Measurements from ENCODE around the gene LSG1.

The LSG1 gene

DNA sequence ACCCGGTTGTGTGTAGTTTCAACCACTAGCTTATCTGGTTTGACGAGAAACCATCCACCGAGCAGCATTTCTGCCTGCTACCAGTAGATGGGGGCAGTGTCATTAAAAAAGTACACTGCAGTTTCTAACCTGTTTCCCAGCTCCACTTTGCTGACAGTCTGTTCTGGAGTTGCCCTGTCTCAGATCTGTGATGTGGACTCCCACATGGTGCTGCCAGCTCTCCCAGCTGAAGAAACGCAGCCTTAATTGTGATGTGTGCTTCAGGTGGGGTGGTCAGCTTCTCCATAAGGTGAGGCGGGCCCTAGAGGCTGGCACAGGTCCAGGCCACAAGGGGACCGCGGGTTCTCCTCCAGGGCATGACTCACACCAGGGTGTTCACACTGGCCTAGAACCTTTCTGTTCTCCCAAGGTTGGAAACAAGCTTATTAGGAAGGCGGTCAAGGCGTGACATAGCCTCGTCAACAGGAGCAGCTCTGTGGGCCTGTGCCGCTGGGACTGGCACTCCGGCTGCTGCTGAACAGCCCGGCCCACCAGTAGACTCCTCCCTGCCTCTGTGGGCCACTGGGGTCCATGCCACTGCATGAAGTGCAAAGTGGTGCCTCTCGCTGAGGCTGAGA lies 10.8 kb upstream of the LSG1 start:
- TF ChIP-seq ESRRG (CRISPR knock-in tag; IDR thresholded peaks at IDR 0.05) (no peak), ZFP30 (CRISPR knock-in tag; IDR thresholded peaks at IDR 0.05) (no peak), POU6F1 (CRISPR knock-in tag; IDR thresholded peaks at IDR 0.05; ENCODE audit: borderline replicate concordance, low read depth) (no peak), TCF4 (CRISPR knock-in tag; IDR thresholded peaks at IDR 0.05; ENCODE audit: borderline replicate concordance) (no peak), ZC3H10 (CRISPR knock-in tag; IDR thresholded peaks at IDR 0.05) (no peak), CSDC2 (CRISPR knock-in tag; IDR thresholded peaks at IDR 0.05) (no peak), SNAI2 (CRISPR knock-in tag; IDR thresholded peaks at IDR 0.05) (no peak), BACH2 (CRISPR knock-in tag; IDR thresholded peaks at IDR 0.05; ENCODE audit: borderline replicate concordance) (no peak), ZNF70 (CRISPR knock-in tag; IDR thresholded peaks at IDR 0.05) (no peak), CSRNP3 (CRISPR knock-in tag; IDR thresholded peaks at IDR 0.05) (no peak), ARNTL (CRISPR knock-in tag; IDR thresholded peaks at IDR 0.05; ENCODE audit: borderline replicate concordance, low read depth) (no peak), ISL1 (CRISPR knock-in tag; IDR thresholded peaks at IDR 0.05) (no peak), GLIS3 (CRISPR knock-in tag; IDR thresholded peaks at IDR 0.05) (no peak), TOX (CRISPR knock-in tag; IDR thresholded peaks at IDR 0.05; ENCODE audit: borderline replicate concordance) (no peak), ZNF565 (CRISPR knock-in tag; conservative IDR thresholded peaks at IDR 0.05; ENCODE audit: low read depth) (no peak)
- ATAC-seq = peak; percentile 75

GRCh38 chr3:194682189-194682693 lies 10.2 kb upstream of the LSG1 start:
- no peak for ATAC-seq
- TF ChIP-seq RARB (CRISPR knock-in tag; IDR thresholded peaks at IDR 0.05) (no peak), SNAI2 (CRISPR knock-in tag; IDR thresholded peaks at IDR 0.05) (no peak), CSRNP3 (CRISPR knock-in tag; IDR thresholded peaks at IDR 0.05) (no peak), TOX (CRISPR knock-in tag; IDR thresholded peaks at IDR 0.05; ENCODE audit: borderline replicate concordance) (no peak), PPARA (CRISPR knock-in tag; IDR thresholded peaks at IDR 0.05; ENCODE audit: borderline replicate concordance) (no peak), TCF4 (CRISPR knock-in tag; IDR thresholded peaks at IDR 0.05; ENCODE audit: borderline replicate concordance) (no peak), PATZ1 (CRISPR knock-in tag; IDR thresholded peaks at IDR 0.05; ENCODE audit: borderline replicate concordance) (no peak), ESRRG (CRISPR knock-in tag; IDR thresholded peaks at IDR 0.05) (no peak), ISL1 (CRISPR knock-in tag; IDR thresholded peaks at IDR 0.05) (no peak), ZNF8 (CRISPR knock-in tag; IDR thresholded peaks at IDR 0.05) (no peak), OSR1 (CRISPR knock-in tag; IDR thresholded peaks at IDR 0.05) (no peak)
- TF ChIP-seq, protein P1, sequence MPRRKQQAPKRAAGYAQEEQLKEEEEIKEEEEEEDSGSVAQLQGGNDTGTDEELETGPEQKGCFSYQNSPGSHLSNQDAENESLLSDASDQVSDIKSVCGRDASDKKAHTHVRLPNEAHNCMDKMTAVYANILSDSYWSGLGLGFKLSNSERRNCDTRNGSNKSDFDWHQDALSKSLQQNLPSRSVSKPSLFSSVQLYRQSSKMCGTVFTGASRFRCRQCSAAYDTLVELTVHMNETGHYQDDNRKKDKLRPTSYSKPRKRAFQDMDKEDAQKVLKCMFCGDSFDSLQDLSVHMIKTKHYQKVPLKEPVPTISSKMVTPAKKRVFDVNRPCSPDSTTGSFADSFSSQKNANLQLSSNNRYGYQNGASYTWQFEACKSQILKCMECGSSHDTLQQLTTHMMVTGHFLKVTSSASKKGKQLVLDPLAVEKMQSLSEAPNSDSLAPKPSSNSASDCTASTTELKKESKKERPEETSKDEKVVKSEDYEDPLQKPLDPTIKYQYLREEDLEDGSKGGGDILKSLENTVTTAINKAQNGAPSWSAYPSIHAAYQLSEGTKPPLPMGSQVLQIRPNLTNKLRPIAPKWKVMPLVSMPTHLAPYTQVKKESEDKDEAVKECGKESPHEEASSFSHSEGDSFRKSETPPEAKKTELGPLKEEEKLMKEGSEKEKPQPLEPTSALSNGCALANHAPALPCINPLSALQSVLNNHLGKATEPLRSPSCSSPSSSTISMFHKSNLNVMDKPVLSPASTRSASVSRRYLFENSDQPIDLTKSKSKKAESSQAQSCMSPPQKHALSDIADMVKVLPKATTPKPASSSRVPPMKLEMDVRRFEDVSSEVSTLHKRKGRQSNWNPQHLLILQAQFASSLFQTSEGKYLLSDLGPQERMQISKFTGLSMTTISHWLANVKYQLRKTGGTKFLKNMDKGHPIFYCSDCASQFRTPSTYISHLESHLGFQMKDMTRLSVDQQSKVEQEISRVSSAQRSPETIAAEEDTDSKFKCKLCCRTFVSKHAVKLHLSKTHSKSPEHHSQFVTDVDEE (CRISPR knock-in tag; IDR thresholded peaks at IDR 0.05) = no peak
